Gastroesophageal sphincter (tissue), 4 donors: ENCODE measurements around the gene GRB7. TPM values are rescaled to one million over a fixed set of nuclear protein-coding genes. Genes with fewer than 3 reads are reported as not detected.

Experiments used
- ATAC-seq: fragments of 150-250 bp; one replicate; pipeline ENCODE4 v1.9.1; 2016; ENCODE audit warnings: mild to moderate bottlenecking, moderate library complexity
- H3K27ac ChIP-seq, 4 donors: fragments of 200-600 bp; sonication (generic) in 3 of 4; 1 replicate in 3 of 4; 2 replicates in 1 of 4; pipeline ENCODE4 v1.5.1; 2016 to 2019
- H3K27me3 ChIP-seq: fragments of 200-600 bp; sonication (generic); one replicate; pipeline ENCODE4 v1.5.1; 2019
- H3K36me3 ChIP-seq, 2 donors: fragments of 200-600 bp; sonication (generic); one replicate each; pipeline ENCODE4 v1.5.1; 2019; ENCODE audit warnings: control low read depth in 1 of 2
- H3K4me1 ChIP-seq, 3 donors: fragments of 200-600 bp; sonication (generic); 1 replicate in 2 of 3; 2 replicates in 1 of 3; pipeline ENCODE4 v1.5.1; 2016 to 2019; ENCODE audit warnings: control low read depth in 2 of 3
- H3K4me3 ChIP-seq, 2 donors: fragments of 200-600 bp; sonication (generic); one replicate each; pipeline ENCODE4 v1.5.1; 2019; ENCODE audit warnings: mild to moderate bottlenecking in 1 of 2, moderate library complexity in 1 of 2
- H3K9me3 ChIP-seq, 3 donors: fragments of 200-600 bp; sonication (generic); one replicate each; pipeline ENCODE4 v1.5.1; 2017 to 2019; ENCODE audit warnings: control low read depth in 2 of 3
- CTCF ChIP-seq, 4 experiments: fragments of 200-600 bp in 2 of 4; fragments of 450-650 bp in 2 of 4; sonication (generic) in 1 of 4; IDR thresholded peaks; one replicate each; pipeline ENCODE4 v1.5.1; 2017 to 2019; ENCODE audit warnings: antibody characterized with exemption in 4 of 4, mild to moderate bottlenecking in 2 of 4, moderate library complexity in 2 of 4
- EP300 ChIP-seq: sonication (generic); formaldehyde crosslinking; IDR thresholded peaks from one replicate; pipeline ENCODE4 v1.6.1; 2017; ENCODE audit warnings: antibody characterized with exemption, mild to moderate bottlenecking
- POLR2A ChIP-seq, 2 donors: fragments of 450-650 bp; IDR thresholded peaks; one replicate each; pipeline ENCODE4 v1.6.1; 2017; ENCODE audit warnings: antibody characterized with exemption in 2 of 2, mild to moderate bottlenecking in 2 of 2, moderate library complexity in 1 of 2
- POLR2AphosphoS5 ChIP-seq: sonication (generic); formaldehyde crosslinking; IDR thresholded peaks from one replicate; pipeline ENCODE4 v1.6.1; 2017; ENCODE audit warnings: antibody characterized with exemption
- whole genome bisulfite sequencing, 2 donors: methylation state at CpG; one replicate each; pipeline ENCODE4 v1.1.5; 2018; ENCODE audit warnings: low coverage in 1 of 2; 5-methylcytosine and 5-hydroxymethylcytosine counted together
- total RNA-seq, 4 donors: library from RNA; depleted of rRNA; stranded (reverse); fragments of >200 nt; gene quantifications; one replicate each; pipeline ENCODE4 v1.1.0, GENCODE V29; 2016

Gene GRB7
- total RNA-seq, 4 donors from 2014 or later: 0.85 to 5.8 TPM; not detected in 2

DNA sequence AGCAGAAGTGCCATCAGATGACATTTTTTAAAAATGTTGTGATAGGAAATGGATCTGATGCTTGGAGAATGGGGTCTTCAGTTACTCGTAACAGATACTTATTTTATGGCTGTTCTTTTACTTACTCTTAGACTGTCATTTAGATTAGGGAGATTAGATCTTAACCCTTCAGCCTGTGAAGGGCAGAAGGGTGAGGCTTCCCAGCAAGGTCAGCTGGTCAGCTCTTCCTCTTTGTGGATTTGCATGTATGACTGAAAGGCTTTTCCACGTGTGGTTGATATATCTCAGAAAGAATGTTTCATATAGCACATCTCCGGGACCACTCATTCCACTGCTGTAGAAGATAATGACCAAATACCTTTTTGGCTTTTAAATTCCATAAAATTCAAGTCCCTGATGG is 27.4 kb downstream of the GRB7 start:
- H3K36me3 ChIP-seq: no peaks in the 10 kb centered on the region
- H3K4me3 ChIP-seq: no peak overlapping the region
- no peak for ATAC-seq
- 33 to 49% methylated on average over 2 to 3 of the region's 3 CpGs for WGBS, 2 donors
- H3K27ac ChIP-seq: no peak overlapping the region
- H3K9me3 ChIP-seq: no peaks in the 10 kb centered on the region
- H3K27me3 ChIP-seq: peaks cover 57% of the 10 kb centered on the region
- no peaks in the 10 kb centered on the region for H3K4me1 ChIP-seq
- TF ChIP-seq POLR2A (IDR thresholded peaks at IDR 0.05) (no peak), POLR2AphosphoS5 (no peak), CTCF (IDR thresholded peaks at IDR 0.05) (no peak), EP300 (no peak)

DNA sequence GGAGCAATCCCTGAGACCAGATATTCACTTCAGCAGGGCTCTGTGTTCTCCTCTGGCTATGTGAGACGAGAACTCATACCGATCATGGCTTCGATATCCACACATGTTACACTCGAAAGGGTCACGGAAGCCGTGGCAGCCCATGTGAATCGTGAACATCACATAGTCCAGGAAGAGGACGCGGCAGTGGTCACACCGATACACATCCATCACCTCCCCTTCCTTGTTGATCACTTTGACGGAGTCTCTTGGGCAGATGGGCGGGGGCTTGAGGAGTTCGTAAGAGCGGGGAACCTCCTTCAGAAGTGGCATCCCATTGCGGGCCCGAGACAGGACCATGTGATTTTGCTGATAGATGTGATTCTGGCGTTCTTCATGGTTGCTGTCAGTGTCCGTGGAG is 28.0 kb downstream of the GRB7 start:
- Histone ChIP-seq H3K27me3 (peaks cover 51% of the 10 kb centered on the region), H3K27ac (no peak overlapping the region), H3K4me1 (no peaks in the 10 kb centered on the region), H3K4me3 (no peak overlapping the region), H3K36me3 (no peaks in the 10 kb centered on the region), H3K9me3 (no peaks in the 10 kb centered on the region)
- TF ChIP-seq POLR2AphosphoS5 (no peak), EP300 (no peak), CTCF (IDR thresholded peaks at IDR 0.05) (no peak), POLR2A (IDR thresholded peaks at IDR 0.05) (no peak)
- no peak for ATAC-seq
- 80 to 91% methylated on average over 11 to 14 of the region's 18 CpGs for WGBS, 2 donors

DNA sequence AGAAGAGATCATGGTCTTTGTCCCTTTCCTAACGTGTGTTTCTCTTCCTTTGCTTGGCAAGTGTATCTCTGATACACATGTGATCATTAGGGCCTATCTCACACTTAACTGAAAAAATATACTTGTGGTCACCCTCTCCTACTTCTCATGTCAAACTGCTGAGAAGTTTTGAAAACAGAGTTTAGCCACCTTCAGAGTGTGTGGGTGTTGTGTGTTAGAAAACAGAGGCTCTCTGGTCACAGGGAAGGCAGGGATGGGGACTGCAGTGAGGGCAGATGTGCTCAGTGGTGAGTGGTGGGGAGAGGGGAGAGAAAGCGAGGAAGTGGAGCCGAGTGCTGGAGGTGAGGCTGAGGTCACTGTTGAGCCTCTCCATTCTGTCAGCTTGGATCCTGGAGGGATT is 29.4 kb downstream of the GRB7 start:
- no peak for ATAC-seq

GRCh38 chr17:39769974-39770587 is 32.3 kb downstream of the GRB7 start:
- TF ChIP-seq EP300: no peak
- TF ChIP-seq POLR2AphosphoS5: no peak
- no peak for TF ChIP-seq POLR2A (IDR thresholded peaks at IDR 0.05)
- TF ChIP-seq CTCF (IDR thresholded peaks at IDR 0.05): no peak
- 60 to 64% methylated on average over 7 to 8 of the region's 8 CpGs for WGBS, 2 donors
- Histone ChIP-seq H3K4me3 (no peak overlapping the region), H3K4me1 (no peaks in the 10 kb centered on the region), H3K36me3 (no peaks in the 10 kb centered on the region), H3K9me3 (no peaks in the 10 kb centered on the region), H3K27ac (no peak overlapping the region), H3K27me3 (peaks cover 30% of the 10 kb centered on the region)
- ATAC-seq: no peak

More for the DNA sequence above, 29.4 kb downstream of the GRB7 start:
- H3K27ac ChIP-seq: no peak overlapping the region
- peaks cover 44% of the 10 kb centered on the region for H3K27me3 ChIP-seq
- H3K4me3 ChIP-seq: no peak overlapping the region
- no peaks in the 10 kb centered on the region for H3K36me3 ChIP-seq
- TF ChIP-seq POLR2A (IDR thresholded peaks at IDR 0.05): no peak
- TF ChIP-seq CTCF (IDR thresholded peaks at IDR 0.05): no peak
- TF ChIP-seq POLR2AphosphoS5: no peak
- no peak for TF ChIP-seq EP300
- H3K4me1 ChIP-seq: no peaks in the 10 kb centered on the region
- no peaks in the 10 kb centered on the region for H3K9me3 ChIP-seq
- WGBS, 2 donors: 51 to 54% methylated on average over 3 of the region's 3 CpGs

DNA sequence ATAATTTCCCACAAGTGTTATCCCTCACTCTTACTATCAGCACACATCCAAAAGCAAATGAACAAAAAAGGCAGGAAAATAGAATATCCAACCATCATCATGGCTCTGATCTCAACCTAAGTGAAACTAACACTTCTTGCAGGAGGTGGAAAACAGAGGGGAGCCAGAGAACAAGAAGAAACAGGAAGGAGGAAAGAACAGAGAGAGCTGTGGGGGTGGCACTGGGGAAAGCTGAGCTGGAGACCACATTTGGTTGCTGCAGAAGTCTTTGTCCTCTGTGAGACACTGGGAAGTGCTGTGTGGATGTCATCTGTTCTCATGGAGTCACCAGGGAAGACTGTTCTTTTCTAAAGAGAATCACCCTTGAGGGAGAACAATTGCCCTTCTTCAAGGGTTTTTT is 34.7 kb downstream of the GRB7 start:
- no peak for TF ChIP-seq EP300
- no peak for TF ChIP-seq POLR2A (IDR thresholded peaks at IDR 0.05)
- no peak for TF ChIP-seq CTCF (IDR thresholded peaks at IDR 0.05)
- no peak for TF ChIP-seq POLR2AphosphoS5

More for the DNA sequence above, 34.7 kb downstream of the GRB7 start:
- no peak for ATAC-seq
- Histone ChIP-seq H3K4me3 (no peak overlapping the region), H3K4me1 (no peaks in the 10 kb centered on the region), H3K9me3 (no peaks in the 10 kb centered on the region), H3K27me3 (peaks cover 30% of the 10 kb centered on the region), H3K27ac (no peak overlapping the region), H3K36me3 (no peaks in the 10 kb centered on the region)
